ENCODE measurements around the gene DNAH2.

- TF ChIP-seq POLR2A (IDR thresholded peaks at IDR 0.05; ENCODE audit: low read depth, low read length), result no peak
- TF ChIP-seq TAF1 (IDR thresholded peaks at IDR 0.05; ENCODE audit: low read depth, low read length), result no peak
- TF ChIP-seq POLR2AphosphoS5 (IDR thresholded peaks at IDR 0.05; ENCODE audit: low read depth, low read length), result no peak
- no peak for TF ChIP-seq POU2F2 (IDR thresholded peaks at IDR 0.05; ENCODE audit: low read depth, low read length)
Measured at GRCh38 chr17:7864995-7865650, 147.6 kb downstream of the DNAH2 start.
